Activated CD4-positive, alpha-beta T cell treated with anti-CD3 and anti-CD28 coated beads for 36 hours (primary cell): ENCODE data around the gene NCAM1. TPM values are rescaled to one million over a fixed set of nuclear protein-coding genes. Genes with fewer than 3 reads are reported as not detected.
A peak's percentile ranks its signal among the peaks of the same experiment; 100 is the strongest.

Source experiments
- ATAC-seq: fragments of 200-7000 bp; cut with Tn5 transposase; one replicate; pipeline ENCODE4 v1.10.0; 2021; ENCODE audit warnings: mild to moderate bottlenecking, moderate library complexity
- CTCF ChIA-PET: fragments of 350-600 bp; sonication (Branson Sonifier 250); formaldehyde crosslinking; loops from one replicate; lab custom pipeline; 2021; ENCODE audit warnings: antibody characterized with exemption; lab: Charles Lee
- POLR2A ChIA-PET: fragments of 350-600 bp; sonication (Branson Sonifier 250); formaldehyde crosslinking; loops from one replicate; lab custom pipeline; 2021; ENCODE audit warnings: antibody characterized with exemption, inconsistent platforms; lab: Charles Lee
- DNase-seq: peaks from one replicate; pipeline ENCODE4 v3.0.0-alpha.2; 2020
- H3K27ac Mint-ChIP-seq: one replicate; pipeline ENCODE4 v1.8.0; 2021; ENCODE audit warnings: mixed read lengths
- H3K27me3 Mint-ChIP-seq: one replicate; pipeline ENCODE4 v1.8.0; 2021; ENCODE audit warnings: mixed read lengths
- H3K36me3 Mint-ChIP-seq: one replicate; pipeline ENCODE4 v1.8.0; 2021; ENCODE audit warnings: low read depth, mixed read lengths
- H3K4me1 Mint-ChIP-seq: one replicate; pipeline ENCODE4 v1.8.0; 2021; ENCODE audit warnings: mixed read lengths
- H3K4me3 Mint-ChIP-seq: one replicate; pipeline ENCODE4 v1.8.0; 2021; ENCODE audit warnings: mild to moderate bottlenecking, moderate library complexity, mixed read lengths
- H3K9me3 Mint-ChIP-seq: one replicate; pipeline ENCODE4 v1.8.0; 2021; ENCODE audit warnings: low read depth, mixed read lengths
- intact Hi-C, 2 experiments: fragments of 100-400 bp; cut with DNase I in 1 of 2; cut with micrococcal nuclease in 1 of 2; formaldehyde crosslinking; loops; one replicate each; pipeline versions ENCODE4 v1.14.2 to v1.15.1; 2022 to 2024; cut with DNase I, micrococcal nuclease
- total RNA-seq, 2 experiments: library from RNA; stranded (reverse); gene quantifications; one replicate each; pipeline ENCODE4 v1.2.3, GENCODE V29; 2021

The NCAM1 gene
- total RNA-seq, 2 experiments from 2014 or later: 0.09 to 0.14 TPM

DNA sequence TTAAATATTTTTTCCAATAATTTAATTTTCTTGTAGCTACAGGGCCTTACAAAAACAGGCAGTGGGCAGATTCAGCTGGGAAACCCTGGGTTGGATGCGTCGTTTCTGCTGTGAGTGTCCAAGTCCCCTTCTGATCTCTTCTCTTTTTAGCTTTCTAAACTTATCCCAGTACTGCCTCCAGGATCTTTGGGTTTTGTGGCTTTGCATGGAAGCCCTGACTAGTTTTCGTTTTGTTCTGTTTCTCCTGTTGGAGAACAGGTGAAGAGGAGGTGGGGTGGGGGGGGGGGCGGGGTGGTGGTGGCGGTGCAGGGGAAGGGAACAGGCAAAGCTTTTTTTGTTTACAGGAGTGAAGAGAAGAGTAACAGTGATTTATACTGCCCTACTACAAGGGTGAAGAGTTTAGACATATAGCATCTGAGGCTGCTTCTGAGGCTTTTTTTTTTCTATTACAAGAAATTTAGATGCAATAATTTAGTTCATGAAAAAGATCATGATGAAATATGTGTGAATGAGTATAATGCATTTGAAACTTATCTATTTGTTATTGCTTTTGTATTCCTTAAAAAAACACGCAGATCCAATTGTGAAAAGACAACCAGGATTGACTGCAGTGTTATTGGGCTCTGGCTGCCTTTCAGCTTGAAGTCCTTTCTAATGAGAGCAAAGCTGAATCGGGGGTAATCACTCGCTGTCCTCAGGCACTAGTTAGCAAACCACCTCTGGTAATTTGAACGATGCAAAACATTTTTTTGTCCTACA, 142.9 kb downstream of the NCAM1 start:
- Mint-ChIP-seq H3K4me1 (no peaks in the 10 kb centered on the region), H3K36me3 (no peaks in the 10 kb centered on the region), H3K9me3 (no peaks in the 10 kb centered on the region), H3K27ac (no peak overlapping the region), H3K4me3 (no peak overlapping the region), H3K27me3 (peaks cover 11% of the 10 kb centered on the region)
- DNase-seq (no peak), ATAC-seq (no peak)
- intact Hi-C loops: no loop called here
- CTCF ChIA-PET: no interaction called here
- POLR2A ChIA-PET: no interaction called here

DNA sequence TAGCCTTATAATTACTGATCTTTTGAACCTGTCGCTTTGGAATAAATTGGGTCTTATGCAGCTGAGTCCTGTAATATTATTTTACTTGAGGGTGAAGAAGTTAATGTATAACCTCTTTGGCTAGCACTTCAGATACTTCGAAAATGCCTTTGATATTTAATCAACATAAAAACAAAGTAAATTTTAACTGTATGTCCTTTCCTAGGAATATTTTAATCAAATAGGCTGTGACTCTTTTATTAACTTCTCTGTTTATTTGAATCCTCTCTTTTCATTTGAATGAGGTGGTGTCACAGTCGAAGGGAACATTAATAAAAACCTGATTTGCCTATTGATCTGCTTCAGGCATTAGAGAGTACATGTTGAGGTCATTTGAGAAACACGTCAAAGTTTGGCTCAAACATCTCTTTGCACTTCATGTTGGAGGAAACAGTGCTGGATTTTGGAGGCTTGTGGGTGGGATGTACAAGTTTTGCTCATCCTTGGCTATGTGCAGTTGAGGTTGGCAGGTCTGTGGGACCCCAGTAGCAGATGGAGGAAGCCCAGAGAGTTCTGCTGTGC, 143.6 kb downstream of the NCAM1 start:
- ATAC-seq: no peak
- Mint-ChIP-seq H3K36me3 (no peaks in the 10 kb centered on the region), H3K4me1 (no peaks in the 10 kb centered on the region), H3K4me3 (no peak overlapping the region), H3K27me3 (peaks cover 14% of the 10 kb centered on the region), H3K27ac (no peak overlapping the region), H3K9me3 (no peaks in the 10 kb centered on the region)
- ChIA-PET CTCF (no interaction called here), POLR2A (no interaction called here)
- DNase-seq: no peak
- intact Hi-C loops: no loop called here

DNA sequence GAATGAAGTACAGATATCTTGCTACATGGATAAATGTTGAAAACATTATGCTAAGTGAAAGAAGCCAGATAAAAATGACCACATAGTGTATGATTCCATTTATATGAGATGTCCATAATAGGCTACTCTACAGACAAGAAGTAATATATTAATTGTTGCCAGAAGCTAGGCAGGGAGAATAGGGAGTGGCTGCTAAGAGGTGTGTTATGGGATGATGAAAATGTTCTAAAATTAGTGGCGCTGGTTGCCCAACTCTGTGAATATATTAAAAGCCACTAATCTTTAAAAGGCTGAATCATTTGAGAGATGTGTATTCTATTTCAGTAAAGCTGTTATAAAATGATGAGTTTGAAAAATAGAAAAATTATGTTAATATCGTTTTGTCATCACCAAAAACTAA, 144.4 kb downstream of the NCAM1 start:
- ATAC-seq: no peak
- no peaks in the 10 kb centered on the region for H3K4me1 Mint-ChIP-seq
- H3K27ac Mint-ChIP-seq: no peak overlapping the region
- intact Hi-C loops: no loop called here
- DNase-seq: no peak
- peaks cover 10% of the 10 kb centered on the region for H3K27me3 Mint-ChIP-seq
- H3K4me3 Mint-ChIP-seq: no peak overlapping the region
- POLR2A ChIA-PET: no interaction called here
- CTCF ChIA-PET: no interaction called here
- no peaks in the 10 kb centered on the region for H3K9me3 Mint-ChIP-seq
- H3K36me3 Mint-ChIP-seq: no peaks in the 10 kb centered on the region

DNA sequence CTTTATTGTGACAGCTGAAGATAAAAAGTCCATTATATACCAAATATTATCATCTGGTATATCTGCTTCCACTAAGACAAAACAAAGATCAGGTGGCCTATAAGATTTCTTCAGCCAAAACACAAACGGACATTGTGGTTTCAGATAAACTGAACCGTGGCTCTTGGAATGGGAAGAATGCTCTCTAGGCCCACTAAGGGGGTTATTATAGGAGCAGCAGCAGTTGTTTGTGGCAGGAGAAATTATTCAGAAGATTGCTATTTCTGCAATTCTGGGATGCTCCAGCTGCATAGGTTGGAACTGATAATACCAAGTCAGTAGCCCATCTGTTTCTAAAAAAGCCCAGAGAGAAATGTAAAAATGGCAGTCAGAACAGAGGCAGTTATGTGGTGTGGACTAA, 145.3 kb downstream of the NCAM1 start:
- Mint-ChIP-seq H3K27me3 (peaks cover 10% of the 10 kb centered on the region), H3K9me3 (no peaks in the 10 kb centered on the region), H3K27ac (no peak overlapping the region), H3K4me1 (no peaks in the 10 kb centered on the region), H3K36me3 (no peaks in the 10 kb centered on the region), H3K4me3 (no peak overlapping the region)
- ATAC-seq (no peak), DNase-seq (no peak)
- CTCF ChIA-PET: no interaction called here
- POLR2A ChIA-PET: no interaction called here
- intact Hi-C loops: no loop called here

DNA sequence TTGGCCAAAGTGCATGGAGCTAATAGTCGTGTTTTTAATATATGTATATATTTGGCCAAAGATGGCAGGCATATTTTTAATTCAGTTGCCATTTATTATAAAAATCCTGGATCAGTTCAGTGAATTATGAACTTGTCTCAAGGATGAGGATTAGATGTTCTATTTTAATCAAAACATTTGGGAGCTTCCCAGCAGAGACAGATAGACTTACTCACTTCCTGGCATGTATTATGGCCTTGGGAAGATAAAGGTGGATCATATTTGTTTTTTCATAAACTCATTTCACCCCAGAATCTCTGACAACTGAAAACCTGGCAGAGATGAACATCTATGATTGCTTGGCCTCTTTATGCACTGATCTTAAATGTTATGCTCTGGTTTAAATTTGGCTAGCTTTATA, 148.8 kb downstream of the NCAM1 start:
- ChIA-PET POLR2A (no interaction called here), CTCF (no interaction called here)
- Mint-ChIP-seq H3K27me3 (peaks cover 19% of the 10 kb centered on the region), H3K4me3 (no peak overlapping the region), H3K9me3 (no peaks in the 10 kb centered on the region), H3K4me1 (no peaks in the 10 kb centered on the region), H3K27ac (no peak overlapping the region), H3K36me3 (no peaks in the 10 kb centered on the region)
- intact Hi-C loops: loop anchor here in 1 of 2 experiments (10.0 kb wide), 1 partner anchor 175 kb away; no protein-coding TSS in a partner anchor
- ATAC-seq (no peak), DNase-seq (no peak)

DNA sequence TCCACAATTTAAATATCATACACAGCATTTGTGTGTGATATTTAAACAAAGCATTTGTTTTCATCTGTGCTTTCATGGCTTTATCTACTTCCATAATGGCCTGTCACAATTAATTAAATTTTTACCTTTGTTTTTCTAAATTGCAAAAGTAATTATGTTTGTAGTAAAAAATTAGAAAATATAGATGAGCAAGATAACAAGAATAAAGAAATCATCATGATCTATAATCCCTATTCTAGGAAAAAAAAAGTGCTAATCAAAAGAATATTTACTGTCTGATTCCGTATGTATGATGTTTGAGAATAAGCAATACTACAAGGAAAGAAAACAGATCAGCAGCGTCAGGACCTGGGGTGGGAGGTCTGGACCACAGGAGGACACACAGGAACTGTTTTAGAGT, 149.9 kb downstream of the NCAM1 start:
- no peak overlapping the region for H3K4me3 Mint-ChIP-seq
- ChIA-PET POLR2A (no interaction called here), CTCF (no interaction called here)
- intact Hi-C loops: loop anchor here in 1 of 2 experiments (10.0 kb wide), 1 partner anchor 174 kb away; no protein-coding TSS in a partner anchor
- no peaks in the 10 kb centered on the region for H3K36me3 Mint-ChIP-seq
- H3K27me3 Mint-ChIP-seq: peaks cover 16% of the 10 kb centered on the region
- DNase-seq: no peak
- no peak overlapping the region for H3K27ac Mint-ChIP-seq
- H3K9me3 Mint-ChIP-seq: no peaks in the 10 kb centered on the region
- no peaks in the 10 kb centered on the region for H3K4me1 Mint-ChIP-seq
- no peak for ATAC-seq

DNA sequence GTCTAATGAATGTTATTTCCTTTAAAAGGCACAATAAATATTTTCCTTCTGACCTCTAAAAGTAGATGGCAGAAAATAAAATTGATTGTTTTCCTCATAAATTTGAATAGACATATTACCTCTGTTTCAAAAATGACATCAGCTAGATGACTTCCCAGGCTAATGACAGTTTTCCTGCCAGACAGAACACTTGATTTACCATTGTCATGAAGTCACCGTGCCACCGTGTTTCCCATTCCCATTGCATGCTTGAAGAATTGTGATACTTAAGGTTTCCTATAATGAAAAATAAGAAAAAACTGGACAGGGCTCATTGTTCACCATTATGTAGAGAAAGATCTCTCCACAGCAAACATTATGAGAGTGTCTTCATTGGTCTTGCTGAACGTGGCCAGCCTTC, 151.1 kb downstream of the NCAM1 start:
- Mint-ChIP-seq H3K36me3 (no peaks in the 10 kb centered on the region), H3K9me3 (no peaks in the 10 kb centered on the region), H3K27ac (no peak overlapping the region), H3K4me1 (no peaks in the 10 kb centered on the region), H3K27me3 (peaks cover 15% of the 10 kb centered on the region), H3K4me3 (no peak overlapping the region)
- intact Hi-C loops: loop anchor here in 1 of 2 experiments (10.0 kb wide), 1 partner anchor 172 kb away; no protein-coding TSS in a partner anchor
- DNase-seq (no peak), ATAC-seq (no peak)
- ChIA-PET CTCF (no interaction called here), POLR2A (no interaction called here)

DNA sequence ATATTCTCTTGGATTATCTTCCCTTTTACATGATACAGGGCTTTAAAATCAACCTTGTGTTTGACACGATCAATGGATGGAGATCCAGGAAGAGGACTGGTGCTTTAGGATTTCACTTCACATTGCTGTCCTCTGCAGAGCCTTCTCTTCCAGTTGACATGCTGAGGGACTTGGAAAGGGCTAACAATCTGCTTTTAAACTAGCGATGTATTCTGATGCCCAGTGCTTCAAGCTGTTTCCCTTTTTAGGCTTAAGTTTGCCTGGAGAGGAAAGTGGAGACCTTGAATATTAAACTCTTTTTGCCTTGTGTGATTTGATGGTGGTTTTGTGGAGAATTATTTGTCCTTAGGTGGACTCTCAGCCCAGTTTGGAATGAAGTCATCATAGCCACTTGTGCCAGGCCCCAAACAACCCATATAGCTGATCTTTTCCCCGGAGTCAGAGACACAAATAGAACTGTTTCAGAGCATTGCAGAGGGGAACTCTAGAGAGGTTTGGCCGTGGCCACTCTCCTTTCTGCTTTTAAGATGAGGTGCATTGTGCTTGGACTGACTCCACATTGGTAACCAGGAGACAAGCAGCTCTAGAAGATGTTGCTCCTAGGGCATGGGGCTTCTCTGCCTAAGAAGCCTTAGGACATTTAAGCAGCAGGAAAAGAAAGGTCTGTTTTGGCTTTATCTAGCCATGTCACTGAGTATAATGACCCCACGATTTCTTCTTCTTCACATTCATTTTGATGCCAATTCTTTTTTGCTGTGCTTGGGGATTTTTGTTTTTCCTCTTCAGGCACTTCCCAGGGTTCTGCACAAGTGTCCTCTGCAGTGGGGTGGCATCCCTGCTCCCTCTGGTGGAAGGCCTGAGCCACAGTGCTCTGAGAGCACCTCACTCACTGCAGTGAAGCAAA, 152.8 kb downstream of the NCAM1 start:
- no peaks in the 10 kb centered on the region for H3K4me1 Mint-ChIP-seq

DNA sequence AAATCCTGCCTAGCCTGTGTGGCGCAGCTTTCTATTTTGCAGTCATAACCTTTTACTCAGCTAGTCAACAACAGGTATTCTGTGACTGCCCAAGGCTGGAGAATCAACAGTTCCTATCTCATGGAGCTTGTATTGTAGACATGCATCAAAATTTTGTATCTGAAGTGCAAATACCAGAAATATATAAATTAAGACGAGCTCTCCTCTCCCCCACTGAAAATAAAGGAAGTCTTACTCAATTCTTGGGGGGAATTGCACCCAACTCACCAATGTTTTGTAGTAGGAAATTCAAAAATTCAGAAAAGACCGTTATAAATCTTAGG, 153.4 kb downstream of the NCAM1 start:
- no peak overlapping the region for H3K27ac Mint-ChIP-seq
- ATAC-seq (no peak), DNase-seq (no peak)
- ChIA-PET CTCF (interaction anchor here (1.1 to 1.8 kb wide), 3 partner anchors 9 to 527 kb away, joined by 3 to 5 read pairs (median 4); no protein-coding TSS in a partner anchor), POLR2A (no interaction called here)
- H3K36me3 Mint-ChIP-seq: no peaks in the 10 kb centered on the region
- H3K4me1 Mint-ChIP-seq: no peaks in the 10 kb centered on the region
- no peaks in the 10 kb centered on the region for H3K9me3 Mint-ChIP-seq
- intact Hi-C loops: loop anchor here in 1 of 2 experiments (1.0 to 10.0 kb wide), 2 partner anchors 170 to 526 kb away; no protein-coding TSS in a partner anchor
- peaks cover 13% of the 10 kb centered on the region for H3K27me3 Mint-ChIP-seq
- no peak overlapping the region for H3K4me3 Mint-ChIP-seq

More for the DNA sequence above, 152.8 kb downstream of the NCAM1 start:
- H3K9me3 Mint-ChIP-seq: no peaks in the 10 kb centered on the region
- H3K27me3 Mint-ChIP-seq: peaks cover 15% of the 10 kb centered on the region
- CTCF ChIA-PET: interaction anchor here (1.4 to 1.8 kb wide), 2 partner anchors 10 to 526 kb away, joined by 4 to 5 read pairs; no protein-coding TSS in a partner anchor
- H3K4me3 Mint-ChIP-seq: no peak overlapping the region
- H3K27ac Mint-ChIP-seq: no peak overlapping the region
- intact Hi-C loops: loop anchor here in 1 of 2 experiments (1.0 to 10.0 kb wide), 2 partner anchors 171 to 526 kb away; no protein-coding TSS in a partner anchor
- DNase-seq (peak; percentile 38), ATAC-seq (no peak)
- POLR2A ChIA-PET: no interaction called here
- H3K36me3 Mint-ChIP-seq: no peaks in the 10 kb centered on the region

DNA sequence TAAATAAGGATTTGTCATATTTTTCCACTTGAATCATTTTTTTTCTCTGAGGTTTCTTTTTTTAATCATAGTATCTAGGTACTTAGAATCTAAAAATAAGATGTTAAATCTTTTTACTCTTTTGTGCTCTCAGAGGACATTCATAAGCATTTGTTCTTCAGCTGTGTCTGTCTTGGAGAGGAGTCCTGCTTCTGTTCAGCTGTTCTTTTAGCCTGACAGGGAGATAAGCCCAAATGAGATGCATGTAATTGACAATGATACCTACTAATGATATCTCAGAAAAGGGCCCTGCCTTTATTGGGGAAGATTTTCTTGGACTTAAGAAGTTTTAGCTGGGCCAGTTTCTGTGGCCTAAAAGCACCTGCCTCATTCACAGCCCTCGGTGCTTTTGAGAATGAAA, 156.9 kb downstream of the NCAM1 start:
- no peak for DNase-seq
- POLR2A ChIA-PET: no interaction called here
- H3K9me3 Mint-ChIP-seq: no peaks in the 10 kb centered on the region
- no peak for ATAC-seq
- H3K36me3 Mint-ChIP-seq: no peaks in the 10 kb centered on the region
- peaks cover 13% of the 10 kb centered on the region for H3K27me3 Mint-ChIP-seq
- intact Hi-C loops: loop anchor here in 1 of 2 experiments (10.0 kb wide), 1 partner anchor 167 kb away; no protein-coding TSS in a partner anchor
- H3K4me3 Mint-ChIP-seq: no peak overlapping the region
- CTCF ChIA-PET: interaction anchor here (0.7 kb wide), 1 partner anchor 586 kb away, joined by 3 read pairs; no protein-coding TSS in a partner anchor
- no peak overlapping the region for H3K27ac Mint-ChIP-seq
- no peaks in the 10 kb centered on the region for H3K4me1 Mint-ChIP-seq

DNA sequence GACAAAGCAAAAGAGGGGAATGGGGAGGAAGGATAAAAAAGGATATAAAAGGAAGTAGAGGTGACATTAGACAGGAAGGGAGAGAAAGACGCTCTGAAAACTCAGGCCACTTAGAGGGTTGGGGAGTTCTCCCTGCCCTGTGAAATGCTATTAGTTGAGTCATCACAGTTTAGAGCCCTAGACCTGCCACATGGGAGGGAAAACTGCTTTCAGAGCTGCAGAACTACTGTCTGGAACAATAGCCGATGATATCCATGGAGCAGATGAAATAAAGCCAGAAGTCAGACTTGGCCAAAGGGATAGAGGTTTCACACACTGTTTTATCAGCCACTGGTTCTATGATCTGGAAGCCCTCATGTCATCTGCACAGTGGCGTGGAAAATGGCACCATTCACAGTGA, 157.9 kb downstream of the NCAM1 start:
- ChIA-PET POLR2A (interaction anchor here (0.5 kb wide), 1 partner anchor 87 kb away, joined by 3 read pairs; no protein-coding TSS in a partner anchor), CTCF (no interaction called here)
- Mint-ChIP-seq H3K4me1 (no peaks in the 10 kb centered on the region), H3K27ac (no peak overlapping the region), H3K36me3 (no peaks in the 10 kb centered on the region), H3K27me3 (peaks cover 9% of the 10 kb centered on the region), H3K4me3 (no peak overlapping the region), H3K9me3 (no peaks in the 10 kb centered on the region)
- ATAC-seq (no peak), DNase-seq (no peak)
- intact Hi-C loops: loop anchor here in 1 of 2 experiments (10.0 kb wide), 1 partner anchor 166 kb away; no protein-coding TSS in a partner anchor
